T-helper 17 cell (primary cell): ENCODE measurements around the gene GRIK4. TPM values are rescaled to one million over a fixed set of nuclear protein-coding genes. Genes with fewer than 3 reads are reported as not detected.

Source experiments
- ATAC-seq: fragments of 150-1000 bp; cut with Tn5 transposase; 2 replicates; pipeline ENCODE4 v1.10.0; 2021; ENCODE audit warnings: mild to moderate bottlenecking, moderate library complexity
- DNase-seq, 3 donors: peaks; one replicate each; pipeline versions ENCODE4 v3.0.0 to v3.0.0-alpha.2; 2020 to 2021
- H3K9me3 ChIP-seq: one replicate; pipeline ENCODE4 v1.7.0; 2013; ENCODE audit warnings: low read length, mild to moderate bottlenecking; ENCODE audit not compliant: control insufficient read depth, poor library complexity, severe bottlenecking
- H3K27ac Mint-ChIP-seq: one replicate; pipeline ENCODE4 v1.8.0; 2022; ENCODE audit warnings: mild to moderate bottlenecking, moderate library complexity, mixed read lengths
- H3K27me3 Mint-ChIP-seq: one replicate; pipeline ENCODE4 v1.8.0; 2022; ENCODE audit warnings: mixed read lengths
- H3K36me3 Mint-ChIP-seq: one replicate; pipeline ENCODE4 v1.8.0; 2022; ENCODE audit warnings: low read depth, mixed read lengths
- H3K4me1 Mint-ChIP-seq: one replicate; pipeline ENCODE4 v1.8.0; 2022; ENCODE audit warnings: mild to moderate bottlenecking, mixed read lengths
- H3K4me3 Mint-ChIP-seq: one replicate; pipeline ENCODE4 v1.8.0; 2022; ENCODE audit warnings: mild to moderate bottlenecking, moderate library complexity, mixed read lengths
- total RNA-seq, 4 donors: library from RNA in 2 of 4; stranded (reverse) in 2 of 4; gene quantifications; one replicate each; pipeline ENCODE4 v1.2.3 and lab custom pipeline; 2022 to 2026

Gene GRIK4
- total RNA-seq, 2 donors from 2014 or later: 0.05 to 0.10 TPM

DNA sequence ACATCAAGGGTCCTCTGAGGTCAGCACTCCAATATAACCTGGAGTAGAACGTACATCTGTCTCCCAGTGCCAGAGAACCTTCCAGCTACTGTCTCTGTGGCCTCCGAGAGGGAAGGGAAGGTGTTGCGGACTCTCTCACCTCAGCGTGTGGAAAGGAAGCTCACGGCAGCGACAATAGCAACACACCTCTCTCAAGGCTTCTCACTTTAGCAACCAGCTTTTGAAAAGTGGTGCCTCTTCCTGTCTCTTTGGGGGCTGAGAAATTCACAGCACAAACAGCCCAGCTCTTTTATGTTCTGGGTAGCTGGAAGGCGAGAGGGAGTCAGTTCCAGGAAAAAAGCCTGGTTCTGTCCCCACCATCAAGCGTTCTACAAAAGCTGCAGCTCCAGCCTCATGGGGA, 355.5 kb downstream of the GRIK4 start:
- no peaks in the 10 kb centered on the region for H3K4me1 Mint-ChIP-seq
- no peaks in the 10 kb centered on the region for H3K36me3 Mint-ChIP-seq
- DNase-seq (no peak), ATAC-seq (no peak)
- H3K4me3 Mint-ChIP-seq: no peak overlapping the region
- no peaks in the 10 kb centered on the region for H3K9me3 ChIP-seq
- peaks cover 58% of the 10 kb centered on the region for H3K27me3 Mint-ChIP-seq
- no peak overlapping the region for H3K27ac Mint-ChIP-seq

DNA sequence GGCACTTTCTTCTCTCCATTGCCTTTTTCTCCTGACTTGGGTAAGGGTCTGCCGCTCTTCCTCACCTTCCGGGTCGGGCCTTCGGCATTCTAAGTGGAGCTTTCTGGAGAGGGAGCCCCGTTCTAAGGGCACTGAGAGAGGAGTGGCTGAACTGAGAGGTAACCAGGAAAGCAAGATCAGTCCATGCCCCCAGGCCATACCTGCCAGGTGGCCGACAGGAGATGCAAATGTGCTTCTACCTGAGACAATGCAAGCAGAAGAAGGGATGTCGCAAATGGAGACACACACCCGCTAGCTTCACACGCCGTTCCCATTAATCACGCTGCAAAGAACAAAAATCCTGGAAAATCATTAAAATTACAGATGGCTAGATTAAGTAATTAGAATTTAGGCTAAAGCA, 356.0 kb downstream of the GRIK4 start:
- no peaks in the 10 kb centered on the region for H3K9me3 ChIP-seq
- Mint-ChIP-seq H3K27ac (no peak overlapping the region), H3K27me3 (peaks cover 53% of the 10 kb centered on the region), H3K4me1 (no peaks in the 10 kb centered on the region), H3K36me3 (no peaks in the 10 kb centered on the region), H3K4me3 (no peak overlapping the region)
- DNase-seq (no peak), ATAC-seq (no peak)

DNA sequence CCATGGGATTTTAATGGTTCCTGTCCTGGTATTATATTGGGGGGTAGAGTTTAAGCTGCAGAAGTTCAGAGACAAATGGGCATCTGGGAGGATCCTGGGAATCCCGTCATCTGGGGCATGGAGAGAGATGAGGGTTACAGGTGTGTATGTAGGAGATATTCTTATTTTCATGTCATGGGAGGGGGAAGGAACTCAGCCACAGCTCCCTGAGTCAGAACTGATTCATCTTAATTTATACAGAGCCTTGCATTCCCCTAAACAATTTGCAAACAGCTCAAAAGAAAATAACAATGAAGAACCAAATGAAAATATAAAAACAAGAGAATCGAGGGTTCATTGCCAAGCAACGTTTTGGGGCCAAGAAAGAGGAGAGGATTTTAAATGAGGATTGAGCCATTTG, 356.4 kb downstream of the GRIK4 start:
- H3K9me3 ChIP-seq: no peaks in the 10 kb centered on the region
- ATAC-seq (no peak), DNase-seq (no peak)
- peaks cover 54% of the 10 kb centered on the region for H3K27me3 Mint-ChIP-seq
- H3K36me3 Mint-ChIP-seq: no peaks in the 10 kb centered on the region
- no peaks in the 10 kb centered on the region for H3K4me1 Mint-ChIP-seq
- H3K4me3 Mint-ChIP-seq: no peak overlapping the region
- H3K27ac Mint-ChIP-seq: no peak overlapping the region

DNA sequence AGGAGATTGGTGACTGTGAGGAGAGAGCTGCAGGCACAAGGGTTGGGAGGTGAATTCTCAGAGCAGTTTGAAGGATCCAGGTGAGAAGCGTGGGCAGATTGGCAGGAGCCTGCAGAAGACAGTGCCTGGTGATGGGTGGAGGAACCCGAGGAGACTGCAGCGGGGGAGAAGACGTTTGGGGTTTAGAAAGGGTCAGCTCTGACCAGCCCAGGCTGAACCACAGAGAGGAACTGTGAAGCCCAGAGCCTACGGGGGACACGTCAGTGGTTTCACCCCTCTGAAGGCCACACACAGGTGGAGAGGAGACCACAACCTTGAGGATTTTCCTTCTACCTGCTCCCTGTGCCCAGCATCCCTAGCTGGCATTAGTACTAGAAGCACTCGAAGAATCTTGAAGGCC, 357.5 kb downstream of the GRIK4 start:
- Mint-ChIP-seq H3K4me3 (no peak overlapping the region), H3K36me3 (no peaks in the 10 kb centered on the region), H3K27me3 (peaks cover 52% of the 10 kb centered on the region), H3K27ac (no peak overlapping the region), H3K4me1 (no peaks in the 10 kb centered on the region)
- no peaks in the 10 kb centered on the region for H3K9me3 ChIP-seq
- ATAC-seq (no peak), DNase-seq (no peak)

GRCh38 chr11:120869516-120870011, 358.0 kb downstream of the GRIK4 start:
- ATAC-seq: no peak
- no peaks in the 10 kb centered on the region for H3K4me1 Mint-ChIP-seq
- DNase-seq: no peak
- no peak overlapping the region for H3K4me3 Mint-ChIP-seq
- H3K27me3 Mint-ChIP-seq: peaks cover 52% of the 10 kb centered on the region
- H3K36me3 Mint-ChIP-seq: no peaks in the 10 kb centered on the region
- no peaks in the 10 kb centered on the region for H3K9me3 ChIP-seq
- H3K27ac Mint-ChIP-seq: no peak overlapping the region

DNA sequence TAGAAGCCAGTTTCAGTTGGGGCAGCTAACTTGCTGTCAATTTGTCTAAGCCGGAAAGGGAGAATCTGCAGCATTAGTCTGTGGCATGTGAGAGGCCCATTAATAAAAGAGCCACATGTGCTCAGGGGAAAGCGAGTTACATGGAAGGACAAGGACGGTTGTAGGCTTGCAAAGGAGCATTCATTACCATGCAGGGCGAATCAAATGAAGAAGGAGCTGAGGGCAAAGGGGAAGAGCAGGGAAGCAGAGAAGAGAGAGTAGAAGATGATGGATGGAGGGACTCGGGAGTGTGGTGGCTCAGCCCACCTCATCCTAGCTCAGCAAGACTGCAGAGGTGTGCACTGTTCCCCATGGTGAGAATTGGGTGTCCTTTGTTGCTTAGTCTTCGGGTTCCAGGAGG, 359.6 kb downstream of the GRIK4 start:
- Mint-ChIP-seq H3K4me1 (no peaks in the 10 kb centered on the region), H3K27ac (no peak overlapping the region), H3K27me3 (peaks cover 50% of the 10 kb centered on the region), H3K36me3 (no peaks in the 10 kb centered on the region), H3K4me3 (no peak overlapping the region)
- ATAC-seq: no peak
- DNase-seq: no peak
- H3K9me3 ChIP-seq: no peaks in the 10 kb centered on the region

DNA sequence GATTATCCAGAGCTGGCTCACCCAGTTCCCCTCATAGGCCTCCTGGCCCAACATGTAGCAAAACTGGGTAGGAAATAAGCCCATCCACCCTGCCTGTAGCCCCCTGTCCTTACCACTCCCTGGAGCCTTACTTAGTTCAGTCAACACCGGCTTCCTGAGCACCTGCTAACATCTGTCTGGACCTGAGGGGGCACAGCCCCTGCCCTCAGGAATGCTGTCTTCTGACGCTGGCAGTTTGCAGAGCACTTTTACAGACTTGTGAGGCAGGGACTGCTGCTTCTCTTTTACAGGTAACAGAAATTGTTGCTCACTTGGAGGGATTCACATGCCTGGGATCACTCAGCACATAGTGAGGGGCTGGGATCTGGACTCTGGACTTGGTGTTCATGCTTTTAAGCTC, 360.4 kb downstream of the GRIK4 start:
- Mint-ChIP-seq H3K4me1 (no peaks in the 10 kb centered on the region), H3K27ac (no peak overlapping the region)
- ATAC-seq: no peak

GRCh38 chr11:120873966-120874735, 362.6 kb downstream of the GRIK4 start:
- no peak for ATAC-seq
- no peaks in the 10 kb centered on the region for H3K36me3 Mint-ChIP-seq
- no peaks in the 10 kb centered on the region for H3K9me3 ChIP-seq
- no peak overlapping the region for H3K27ac Mint-ChIP-seq
- H3K4me1 Mint-ChIP-seq: no peaks in the 10 kb centered on the region
- no peak for DNase-seq
- H3K4me3 Mint-ChIP-seq: no peak overlapping the region
- H3K27me3 Mint-ChIP-seq: peaks cover 42% of the 10 kb centered on the region

More for the DNA sequence above, 360.4 kb downstream of the GRIK4 start:
- no peak overlapping the region for H3K4me3 Mint-ChIP-seq
- no peaks in the 10 kb centered on the region for H3K9me3 ChIP-seq
- peaks cover 44% of the 10 kb centered on the region for H3K27me3 Mint-ChIP-seq
- no peaks in the 10 kb centered on the region for H3K36me3 Mint-ChIP-seq
- DNase-seq: no peak

DNA sequence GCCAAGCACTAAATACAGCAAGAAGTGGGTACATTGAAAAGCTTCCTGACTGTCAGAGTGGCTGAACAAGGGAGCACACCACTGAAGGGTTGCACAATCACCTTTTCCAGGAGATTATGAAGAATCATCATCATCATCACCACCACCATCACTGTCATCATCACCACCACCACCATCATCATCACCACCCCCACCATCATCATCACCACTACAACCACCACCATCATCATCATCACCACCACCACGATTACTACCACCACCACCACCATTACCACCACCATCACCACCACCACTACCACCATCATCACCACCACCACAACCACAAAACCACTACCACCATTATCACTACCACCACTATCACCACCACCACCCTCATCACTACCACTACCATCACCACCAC, 364.4 kb downstream of the GRIK4 start:
- DNase-seq: no peak
- Mint-ChIP-seq H3K36me3 (no peaks in the 10 kb centered on the region), H3K27me3 (peaks cover 44% of the 10 kb centered on the region), H3K27ac (no peak overlapping the region), H3K4me3 (no peak overlapping the region), H3K4me1 (no peaks in the 10 kb centered on the region)
- ATAC-seq: no peak
- H3K9me3 ChIP-seq: no peaks in the 10 kb centered on the region

DNA sequence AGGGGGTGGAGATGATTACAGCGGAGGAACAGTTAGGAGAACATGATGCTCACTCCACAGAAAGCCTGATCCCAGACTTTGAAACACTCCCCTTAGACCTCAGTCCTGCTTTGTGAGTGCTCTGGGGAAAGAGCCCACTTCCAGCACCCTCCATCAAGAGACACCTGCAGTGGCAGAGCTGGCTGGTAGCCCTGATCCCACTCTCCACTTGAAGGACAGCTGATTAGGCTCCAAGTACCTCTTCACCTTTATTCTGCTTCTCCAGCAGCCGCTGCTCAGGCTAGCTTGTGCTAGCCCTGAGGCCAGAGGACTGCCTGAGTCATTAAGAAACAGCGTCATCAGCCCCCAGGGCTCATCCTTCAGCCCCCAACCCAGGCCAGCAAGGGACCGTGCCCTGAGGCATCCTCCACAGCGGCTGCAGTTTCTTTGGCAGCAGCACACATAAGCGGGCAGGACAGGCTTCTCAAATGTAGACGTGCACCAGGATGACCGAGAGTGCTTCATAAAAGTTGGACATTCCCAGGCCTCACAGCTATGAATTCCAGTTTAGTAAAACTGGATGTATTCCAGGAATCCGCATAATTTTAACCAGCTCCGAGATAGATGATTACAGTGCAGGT, 366.3 kb downstream of the GRIK4 start:
- Mint-ChIP-seq H3K4me1 (no peaks in the 10 kb centered on the region), H3K27ac (no peak overlapping the region), H3K27me3 (peaks cover 56% of the 10 kb centered on the region), H3K36me3 (no peaks in the 10 kb centered on the region), H3K4me3 (no peak overlapping the region)
- no peaks in the 10 kb centered on the region for H3K9me3 ChIP-seq
- DNase-seq: no peak
- no peak for ATAC-seq

GRCh38 chr11:120878781-120879180, 367.2 kb downstream of the GRIK4 start:
- ATAC-seq: no peak
- Mint-ChIP-seq H3K27me3 (peaks cover 57% of the 10 kb centered on the region), H3K4me1 (peaks cover 2% of the 10 kb centered on the region), H3K27ac (no peak overlapping the region), H3K4me3 (no peak overlapping the region), H3K36me3 (no peaks in the 10 kb centered on the region)
- no peak for DNase-seq
- no peaks in the 10 kb centered on the region for H3K9me3 ChIP-seq

DNA sequence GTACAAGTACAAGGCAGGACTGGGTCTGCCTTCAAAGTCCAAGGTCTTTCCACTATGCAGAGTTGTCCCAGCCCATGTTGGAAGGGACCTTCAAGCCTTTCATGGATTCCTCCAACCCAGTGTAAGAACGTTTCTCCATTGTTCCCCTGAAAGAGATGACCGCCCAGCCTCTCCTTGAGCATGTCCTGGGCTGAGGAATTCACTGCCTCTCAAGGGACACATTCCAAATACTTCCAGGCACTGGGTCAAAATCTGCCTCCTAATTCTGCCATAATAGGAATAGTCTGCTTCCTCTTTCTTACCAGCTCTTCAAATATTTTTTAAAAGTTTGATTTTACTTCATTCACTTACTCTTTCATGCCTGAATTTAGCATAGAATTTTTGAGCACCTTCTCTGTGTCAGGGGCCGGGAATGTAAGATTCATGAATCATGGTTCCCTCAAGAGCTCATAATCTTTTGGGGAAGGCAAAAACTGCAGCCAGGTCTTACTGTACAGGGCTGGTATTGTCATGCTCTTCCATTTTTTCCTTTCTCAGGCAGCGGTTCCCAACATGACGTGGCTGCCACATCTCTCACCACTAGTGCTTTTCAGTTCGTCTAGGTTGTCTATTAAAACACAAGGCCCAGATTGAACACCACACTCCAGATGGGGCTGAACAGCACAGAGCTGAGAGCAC, 369.1 kb downstream of the GRIK4 start:
- H3K9me3 ChIP-seq: no peaks in the 10 kb centered on the region
- H3K4me3 Mint-ChIP-seq: no peak overlapping the region
- peak overlapping the region; percentile 27 for H3K27ac Mint-ChIP-seq
- no peaks in the 10 kb centered on the region for H3K36me3 Mint-ChIP-seq
- ATAC-seq (no peak), DNase-seq (no peak)
- peaks cover 75% of the 10 kb centered on the region for H3K27me3 Mint-ChIP-seq
- H3K4me1 Mint-ChIP-seq: peaks cover 2% of the 10 kb centered on the region

GRCh38 chr11:120881596-120881995, 370.0 kb downstream of the GRIK4 start:
- ATAC-seq (no peak), DNase-seq (no peak)
- H3K9me3 ChIP-seq: no peaks in the 10 kb centered on the region
- Mint-ChIP-seq H3K27ac (no peak overlapping the region), H3K4me3 (no peak overlapping the region), H3K27me3 (peaks cover 75% of the 10 kb centered on the region), H3K36me3 (no peaks in the 10 kb centered on the region), H3K4me1 (peaks cover 2% of the 10 kb centered on the region)
